Left ventricle myocardium inferior (tissue), 1 donor: ENCODE results near the gene HDLBP. TPM values are rescaled to one million over a fixed set of nuclear protein-coding genes. Genes with fewer than 3 reads are reported as not detected.

Source experiments
- DNase-seq: peaks from one replicate; pipeline ENCODE4 v3.0.0-alpha.2; 2020
- H3K27ac ChIP-seq: fragments of 200-600 bp; replicated peaks from 2 replicates; pipeline ENCODE4 v1.8.0; 2021
- H3K27me3 ChIP-seq: fragments of 200-600 bp; 2 replicates; pipeline ENCODE4 v1.8.0; 2021; ENCODE audit warnings: low read depth
- H3K36me3 ChIP-seq: fragments of 200-600 bp; 2 replicates; pipeline ENCODE4 v1.8.0; 2021
- H3K4me1 ChIP-seq: fragments of 200-600 bp; 2 replicates; pipeline ENCODE4 v1.8.0; 2021
- H3K4me3 ChIP-seq: fragments of 200-600 bp; 2 replicates; pipeline ENCODE4 v1.8.0; 2021; ENCODE audit warnings: mild to moderate bottlenecking, moderate library complexity
- H3K9me3 ChIP-seq: fragments of 200-600 bp; replicated peaks from 2 replicates; pipeline ENCODE4 v1.8.0; 2021
- intact Hi-C: fragments of 100-400 bp; cut with micrococcal nuclease; formaldehyde crosslinking; loops from one replicate; pipeline ENCODE4 v1.11.0; 2022
- total RNA-seq: library from RNA; stranded (reverse); fragmentation: NEBNext Ultra II Directional; extraction: Animal tissue kit (Norgen Biotek cat#: 25700); gene quantifications from one replicate; pipeline ENCODE4 v1.2.1, GENCODE V29; 2021
- TF ChIP-seq, protein P1 (sequence below): fragments of 200-600 bp; IDR thresholded peaks from 2 replicates; pipeline ENCODE4 v1.8.0; 2021; ENCODE audit warnings: antibody characterized with exemption, mild to moderate bottlenecking, borderline replicate concordance
- donor health status: DM: no; HTN: yes; CAD: no; lungs with severe emphysema.

HDLBP gene
- total RNA-seq, 1 donor from 2014 or later, result 365 TPM

DNA sequence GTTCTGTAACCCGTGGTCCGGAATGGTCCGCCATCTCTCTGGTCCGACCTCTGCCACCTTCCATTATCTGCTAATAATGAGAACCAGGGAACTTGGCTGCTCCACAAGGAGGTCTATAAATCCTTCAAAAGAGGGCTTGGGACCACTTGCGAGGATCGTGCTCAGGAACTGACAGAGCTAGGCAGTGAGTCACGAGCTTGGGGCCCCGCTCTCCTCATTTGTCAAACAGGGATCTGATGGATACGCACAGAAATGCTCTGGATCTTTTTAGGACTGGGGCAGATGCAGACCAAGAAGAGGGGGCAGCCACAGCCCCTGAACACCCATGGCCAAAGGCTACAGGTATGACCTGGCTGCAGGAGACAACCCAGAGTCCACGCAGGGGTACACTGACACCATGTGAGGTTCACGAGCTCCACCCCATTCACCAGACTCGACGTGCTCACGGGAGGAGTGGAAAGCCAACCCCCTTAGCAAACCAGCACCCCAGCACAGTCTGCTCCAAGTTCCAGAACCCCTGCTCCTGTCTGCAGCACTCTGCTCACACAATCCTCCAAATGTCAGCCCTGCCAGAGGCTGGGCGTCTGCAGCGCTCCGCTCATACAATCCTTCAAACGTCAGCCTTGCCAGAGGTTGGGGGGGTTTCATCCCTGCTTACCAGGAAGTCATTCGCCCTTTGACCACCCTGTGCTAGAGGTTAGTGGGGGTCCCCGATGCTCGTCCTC lies 81.2 kb downstream of the HDLBP start:
- intact Hi-C loops, result no loop called here
- H3K9me3 ChIP-seq, result no peaks in the 10 kb centered on the region
- H3K27me3 ChIP-seq, result no peaks in the 10 kb centered on the region
- H3K36me3 ChIP-seq, result peaks cover 100% of the 10 kb centered on the region
- H3K4me3 ChIP-seq, result no peak overlapping the region
- H3K4me1 ChIP-seq, result peaks cover 18% of the 10 kb centered on the region
- H3K27ac ChIP-seq, result no peak overlapping the region
- DNase-seq, result no peak
- TF ChIP-seq, protein P1, sequence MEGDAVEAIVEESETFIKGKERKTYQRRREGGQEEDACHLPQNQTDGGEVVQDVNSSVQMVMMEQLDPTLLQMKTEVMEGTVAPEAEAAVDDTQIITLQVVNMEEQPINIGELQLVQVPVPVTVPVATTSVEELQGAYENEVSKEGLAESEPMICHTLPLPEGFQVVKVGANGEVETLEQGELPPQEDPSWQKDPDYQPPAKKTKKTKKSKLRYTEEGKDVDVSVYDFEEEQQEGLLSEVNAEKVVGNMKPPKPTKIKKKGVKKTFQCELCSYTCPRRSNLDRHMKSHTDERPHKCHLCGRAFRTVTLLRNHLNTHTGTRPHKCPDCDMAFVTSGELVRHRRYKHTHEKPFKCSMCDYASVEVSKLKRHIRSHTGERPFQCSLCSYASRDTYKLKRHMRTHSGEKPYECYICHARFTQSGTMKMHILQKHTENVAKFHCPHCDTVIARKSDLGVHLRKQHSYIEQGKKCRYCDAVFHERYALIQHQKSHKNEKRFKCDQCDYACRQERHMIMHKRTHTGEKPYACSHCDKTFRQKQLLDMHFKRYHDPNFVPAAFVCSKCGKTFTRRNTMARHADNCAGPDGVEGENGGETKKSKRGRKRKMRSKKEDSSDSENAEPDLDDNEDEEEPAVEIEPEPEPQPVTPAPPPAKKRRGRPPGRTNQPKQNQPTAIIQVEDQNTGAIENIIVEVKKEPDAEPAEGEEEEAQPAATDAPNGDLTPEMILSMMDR, result no peak

DNA sequence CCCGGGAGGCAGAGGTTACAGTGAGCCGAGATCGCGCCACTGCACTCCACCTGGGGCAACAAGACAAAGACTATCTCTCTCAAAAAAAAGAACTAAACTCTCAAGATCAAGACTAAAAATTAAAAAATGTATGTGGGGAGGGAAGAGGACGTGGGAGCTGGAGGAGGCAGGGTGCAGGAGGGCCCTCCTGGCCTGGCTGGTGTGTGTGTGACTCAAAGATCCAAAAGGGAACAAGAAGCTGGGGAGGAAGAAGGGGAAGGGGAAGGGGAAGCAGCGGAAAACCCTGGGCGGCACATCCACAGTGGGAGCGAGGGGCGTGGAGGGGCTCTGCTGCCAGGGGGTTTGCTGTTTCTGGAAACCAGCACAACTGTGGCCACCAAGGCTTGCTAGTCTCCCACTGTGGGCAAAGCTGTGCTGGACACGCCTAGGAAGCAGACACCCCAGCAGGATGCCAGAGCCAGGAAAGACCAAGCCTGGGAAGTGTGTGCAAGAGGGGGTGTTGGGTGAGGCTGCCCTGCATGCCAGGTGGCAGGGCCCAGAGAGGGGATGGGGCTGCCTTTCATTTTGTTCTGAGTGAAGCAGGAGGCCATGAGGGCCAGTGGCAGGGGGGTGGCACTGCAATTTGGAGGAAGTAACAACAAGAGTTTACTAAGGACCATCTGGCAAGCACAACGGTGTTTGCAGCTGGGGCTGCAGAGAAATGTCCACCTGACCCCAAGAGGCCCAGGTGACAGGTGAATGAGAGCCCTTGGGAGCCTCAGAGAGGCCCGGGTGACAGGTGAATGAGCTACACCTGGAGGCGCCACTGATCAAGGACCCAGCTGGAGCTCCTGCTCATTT lies 82.5 kb downstream of the HDLBP start:
- H3K4me3 ChIP-seq, result no peak overlapping the region
- intact Hi-C loops, result no loop called here
- H3K9me3 ChIP-seq, result no peaks in the 10 kb centered on the region
- H3K4me1 ChIP-seq, result peaks cover 31% of the 10 kb centered on the region
- TF ChIP-seq, protein P1, result no peak
- peaks cover 100% of the 10 kb centered on the region for H3K36me3 ChIP-seq
- DNase-seq, result no peak
- H3K27me3 ChIP-seq, result no peaks in the 10 kb centered on the region
- no peak overlapping the region for H3K27ac ChIP-seq

DNA sequence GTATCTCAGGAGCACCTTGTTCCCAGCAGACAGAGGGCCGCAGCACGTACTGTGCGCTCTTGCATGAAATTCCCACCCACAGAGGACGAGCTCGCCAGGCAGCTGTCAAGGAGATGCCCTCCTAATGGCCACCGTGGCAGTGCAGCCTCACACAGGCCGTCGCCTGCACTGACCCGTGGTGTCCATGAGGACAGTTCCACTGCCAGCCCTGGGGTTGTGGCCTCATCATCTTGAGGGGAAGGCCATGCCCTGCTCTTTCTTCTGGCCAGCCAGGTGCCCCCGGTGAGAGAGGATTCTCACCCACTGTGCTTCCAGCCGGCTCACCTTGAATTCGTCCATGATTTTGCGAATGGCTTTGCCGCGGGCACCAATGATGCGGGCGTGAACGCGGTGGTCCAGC lies 85.0 kb downstream of the HDLBP start:
- Histone ChIP-seq H3K27me3 (no peaks in the 10 kb centered on the region), H3K4me1 (peaks cover 44% of the 10 kb centered on the region), H3K27ac (no peak overlapping the region), H3K4me3 (no peak overlapping the region), H3K36me3 (peaks cover 98% of the 10 kb centered on the region), H3K9me3 (no peaks in the 10 kb centered on the region)
- TF ChIP-seq, protein P1, result no peak
- intact Hi-C loops, result no loop called here
- DNase-seq, result no peak

DNA sequence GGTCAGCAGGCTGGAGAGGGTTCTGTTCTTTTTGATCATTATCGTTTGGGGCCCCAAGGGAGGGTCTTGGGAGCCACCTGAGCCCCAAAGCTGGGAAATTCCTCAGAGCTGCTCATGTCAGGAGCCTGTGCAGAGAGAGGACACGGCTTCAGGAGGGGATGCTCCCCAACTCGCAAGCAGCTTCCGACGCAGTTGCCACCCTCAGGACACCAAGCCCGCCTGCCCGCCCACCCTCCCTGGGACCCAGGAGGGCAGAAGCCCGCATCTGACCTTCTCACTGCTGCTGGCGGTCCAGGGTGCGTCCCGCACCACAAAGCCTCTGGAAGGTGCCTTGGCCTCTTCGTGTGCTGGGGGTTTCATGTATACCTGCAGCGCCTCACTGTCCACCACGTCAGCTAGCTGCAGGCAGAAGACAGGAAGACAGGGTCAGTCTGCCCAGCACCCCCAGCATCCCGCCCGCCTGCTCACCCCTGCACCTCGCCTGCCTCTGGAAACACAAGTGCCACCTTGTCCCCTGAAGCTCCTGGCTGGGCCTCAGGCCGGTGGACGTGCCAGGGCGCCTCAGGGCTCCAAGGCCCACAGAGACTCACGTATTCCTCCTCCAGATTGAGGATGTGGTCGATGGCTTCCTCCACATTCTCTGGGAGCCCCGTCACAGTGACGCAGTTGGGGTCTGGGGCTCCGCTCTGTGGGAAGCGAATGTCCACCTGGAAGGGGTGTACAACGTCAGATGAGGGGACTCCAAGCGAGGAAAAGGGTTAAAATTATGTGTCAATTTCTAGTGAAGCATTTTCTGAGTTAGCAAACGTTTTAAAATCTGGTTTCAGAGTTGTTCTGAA lies 85.7 kb downstream of the HDLBP start:
- Histone ChIP-seq H3K9me3 (no peaks in the 10 kb centered on the region), H3K4me3 (no peak overlapping the region), H3K4me1 (peaks cover 47% of the 10 kb centered on the region), H3K27me3 (no peaks in the 10 kb centered on the region), H3K27ac (peak overlapping the region; percentile 67), H3K36me3 (peaks cover 97% of the 10 kb centered on the region)
- no peak for DNase-seq
- intact Hi-C loops, result no loop called here
- TF ChIP-seq, protein P1, result no peak

DNA sequence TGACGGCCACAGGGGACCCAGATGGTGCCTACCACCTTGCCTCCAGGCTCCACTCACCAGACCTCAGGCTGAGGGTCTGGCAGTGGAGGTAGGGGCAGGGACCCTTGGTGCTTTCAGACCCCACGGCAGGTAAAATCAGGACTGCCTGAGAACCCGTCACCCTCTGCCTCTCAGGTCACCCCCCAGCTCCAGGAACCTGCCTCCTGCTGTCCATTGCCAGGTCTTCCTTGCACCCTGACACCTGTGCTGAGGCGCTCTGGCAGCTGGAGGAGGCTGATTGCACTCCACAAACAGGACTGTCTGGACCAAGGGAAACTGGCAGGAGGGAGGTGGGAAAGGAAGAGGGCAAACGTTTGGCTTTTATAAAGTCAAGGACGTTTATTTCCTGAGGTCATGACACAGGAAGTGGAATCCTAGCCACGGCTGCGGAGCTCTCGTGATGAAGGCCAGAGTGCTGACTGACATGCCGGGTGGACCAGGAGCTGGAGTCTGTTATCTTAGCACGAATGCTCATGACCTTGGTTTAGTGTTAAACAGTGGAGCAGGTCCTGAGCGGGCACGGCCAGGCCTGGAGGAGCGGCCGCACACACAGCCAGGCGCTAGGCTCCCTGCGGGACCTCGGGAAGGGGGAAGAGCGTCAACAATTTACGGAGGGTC lies 86.5 kb downstream of the HDLBP start:
- TF ChIP-seq, protein P1, result no peak
- Histone ChIP-seq H3K4me1 (peaks cover 55% of the 10 kb centered on the region), H3K27me3 (no peaks in the 10 kb centered on the region), H3K9me3 (no peaks in the 10 kb centered on the region), H3K4me3 (no peak overlapping the region), H3K36me3 (peaks cover 89% of the 10 kb centered on the region), H3K27ac (peak overlapping the region; percentile 67)
- DNase-seq, result no peak
- intact Hi-C loops, result no loop called here
